ENCODE measurements around the gene GNPNAT1.

- TF ChIP-seq, protein P1, sequence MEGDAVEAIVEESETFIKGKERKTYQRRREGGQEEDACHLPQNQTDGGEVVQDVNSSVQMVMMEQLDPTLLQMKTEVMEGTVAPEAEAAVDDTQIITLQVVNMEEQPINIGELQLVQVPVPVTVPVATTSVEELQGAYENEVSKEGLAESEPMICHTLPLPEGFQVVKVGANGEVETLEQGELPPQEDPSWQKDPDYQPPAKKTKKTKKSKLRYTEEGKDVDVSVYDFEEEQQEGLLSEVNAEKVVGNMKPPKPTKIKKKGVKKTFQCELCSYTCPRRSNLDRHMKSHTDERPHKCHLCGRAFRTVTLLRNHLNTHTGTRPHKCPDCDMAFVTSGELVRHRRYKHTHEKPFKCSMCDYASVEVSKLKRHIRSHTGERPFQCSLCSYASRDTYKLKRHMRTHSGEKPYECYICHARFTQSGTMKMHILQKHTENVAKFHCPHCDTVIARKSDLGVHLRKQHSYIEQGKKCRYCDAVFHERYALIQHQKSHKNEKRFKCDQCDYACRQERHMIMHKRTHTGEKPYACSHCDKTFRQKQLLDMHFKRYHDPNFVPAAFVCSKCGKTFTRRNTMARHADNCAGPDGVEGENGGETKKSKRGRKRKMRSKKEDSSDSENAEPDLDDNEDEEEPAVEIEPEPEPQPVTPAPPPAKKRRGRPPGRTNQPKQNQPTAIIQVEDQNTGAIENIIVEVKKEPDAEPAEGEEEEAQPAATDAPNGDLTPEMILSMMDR (conservative IDR thresholded peaks at IDR 0.05) = no peak
- no peak for TF ChIP-seq EZH2 (IDR thresholded peaks at IDR 0.05; ENCODE audit: low read depth)
These were observed 1.7 kb upstream of the GNPNAT1 start for GRCh38 chr14:52793061-52793460.

Data from PC-9 (cell line).